SH-SY5Y (cell line): ENCODE measurements around the gene AOPEP.

Experiments used
- GATA2 ChIP-seq: IDR thresholded peaks from 2 replicates; pipeline ENCODE4 v1.6.1; 2011; ENCODE audit warnings: mild to moderate bottlenecking, low read depth, low read length
- GATA3 ChIP-seq: IDR thresholded peaks from 2 replicates; pipeline ENCODE4 v1.6.1; 2011; ENCODE audit warnings: low read depth, mild to moderate bottlenecking, low read length, moderate library complexity

DNA sequence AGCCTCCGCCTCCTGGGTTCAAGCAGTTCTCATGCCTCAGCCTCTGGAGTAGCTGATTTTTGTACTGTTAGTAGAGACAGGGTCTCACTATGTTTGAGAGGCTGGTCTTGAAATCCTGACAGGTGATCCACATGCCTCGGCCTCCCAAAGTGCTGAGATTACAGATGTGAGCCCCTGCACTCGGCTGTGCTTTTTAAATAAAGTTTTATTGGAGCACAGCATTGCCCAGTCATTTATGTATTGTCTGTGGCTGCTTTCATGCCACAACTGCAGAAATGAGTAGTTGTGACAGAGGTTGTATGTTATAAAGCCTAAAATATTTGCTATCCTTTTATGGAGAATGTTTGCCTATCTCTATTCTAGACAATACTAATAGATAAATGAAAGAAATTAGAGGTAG, 169.2 kb downstream of the AOPEP start:
- no peak for TF ChIP-seq GATA3
- no peak for TF ChIP-seq GATA2
